K562 (cell line): ENCODE results near the gene ST6GAL1. TPM values are rescaled to one million over a fixed set of nuclear protein-coding genes. Genes with fewer than 3 reads are reported as not detected.

Experiments used
- ATAC-seq: fragments of 200-7000 bp; cut with Tn5 transposase; 3 replicates; pipeline ENCODE4 v1.9.1; 2020; ENCODE audit warnings: moderate library complexity
- BruUV-seq: library from RNA; stranded (reverse); fragments of 400-500 nt; replicated peaks from 2 replicates; lab custom pipeline; 2021; lab: Mats Ljungman, UMichigan
- CTCF ChIA-PET: fragments of 300-600 bp; formaldehyde crosslinking; extraction: SDS; loops from one replicate; lab custom pipeline; 2021; ENCODE audit warnings: low intra/inter-chr PET ratio; lab: Yijun Ruan, JAX
- POLR2A ChIA-PET: fragments of 300-600, 350-650 bp; sonication (Branson Sonifier 250); formaldehyde crosslinking; extraction: SDS; loops from one replicate; lab custom pipeline; 2021; ENCODE audit warnings: antibody characterized with exemption, inconsistent platforms; lab: Yijun Ruan, JAX
- DNase-seq, 4 experiments: peaks; one replicate each; pipeline versions ENCODE4 v3.0.0 to v3.0.0-alpha.2; 2011 to 2018; ENCODE audit warnings: low spot score in 3 of 4, mixed read lengths in 3 of 4; ENCODE audit errors: extremely low read depth in 1 of 4
- FAIRE-seq: peaks from 2 replicates; lab custom pipeline; 2011; peaks lifted over from hg19 to GRCh38; lab: Jason Lieb, UNC
- H2AFZ ChIP-seq: 2 replicates; pipeline ENCODE4 v1.6.0; 2011; ENCODE audit warnings: low read depth, low read length, control low read depth, inconsistent platforms
- H3K27ac ChIP-seq: fragments of 200-600 bp; 3 replicates; pipeline ENCODE4 v1.8.0; 2011; ENCODE audit warnings: low read depth, mild to moderate bottlenecking, control low read depth, inconsistent platforms, low read length, moderate library complexity, mixed read lengths; ENCODE audit errors: extremely low read depth
- H3K27me3 ChIP-seq, 2 experiments: fragments of 300-600 bp in 1 of 2; 2 replicates in 1 of 2; 3 replicates in 1 of 2; pipeline versions ENCODE4 v1.6.0 to v1.8.0; 2011; ENCODE audit warnings: inconsistent platforms in 2 of 2, low read length in 2 of 2, mild to moderate bottlenecking in 1 of 2, mixed read lengths in 1 of 2, moderate library complexity in 1 of 2; ENCODE audit not compliant: control insufficient read depth in 2 of 2, insufficient read depth in 2 of 2
- H3K36me3 ChIP-seq: fragments of 300-600 bp; 3 replicates; pipeline ENCODE4 v1.8.0; 2011; ENCODE audit warnings: mild to moderate bottlenecking, low read length, inconsistent platforms; ENCODE audit not compliant: control insufficient read depth, insufficient read depth
- H3K4me1 ChIP-seq, 2 experiments: fragments of 200-600 bp in 1 of 2; replicated peaks in 1 of 2; 2 replicates in 1 of 2; 3 replicates in 1 of 2; pipeline versions ENCODE4 v1.5.1 to v1.8.0; 2011; ENCODE audit warnings: inconsistent platforms in 2 of 2, low read length in 2 of 2, mild to moderate bottlenecking in 1 of 2, mixed read lengths in 1 of 2, moderate library complexity in 1 of 2; ENCODE audit not compliant: control insufficient read depth in 2 of 2, insufficient read depth in 2 of 2
- H3K4me2 ChIP-seq: 2 replicates; pipeline ENCODE4 v1.6.1; 2011; ENCODE audit warnings: low read length, control low read depth, inconsistent platforms, mixed read lengths; ENCODE audit not compliant: insufficient read depth
- H3K4me3 ChIP-seq: fragments of 200-600 bp; sonication (generic), shearing (Covaris generic); 2 replicates; pipeline ENCODE4 v1.5.1; 2016; ENCODE audit warnings: control low read depth, inconsistent platforms
- H3K79me2 ChIP-seq: fragments of 200-600 bp; 3 replicates; pipeline ENCODE4 v1.8.0; 2011; ENCODE audit warnings: low read length, inconsistent platforms; ENCODE audit not compliant: control insufficient read depth, insufficient read depth
- H3K9ac ChIP-seq, 2 experiments: 2 replicates each; pipeline versions ENCODE4 v1.6.0 to v1.6.1; 2011; ENCODE audit warnings: low read depth in 2 of 2, low read length in 2 of 2, control low read depth in 1 of 2, inconsistent platforms in 1 of 2, mild to moderate bottlenecking in 1 of 2, mixed read lengths in 1 of 2; ENCODE audit not compliant: insufficient read depth in 1 of 2
- H3K9me1 ChIP-seq: one replicate; pipeline ENCODE4 v1.6.0; 2011; ENCODE audit warnings: inconsistent platforms, mild to moderate bottlenecking, low read length, moderate library complexity; ENCODE audit not compliant: control insufficient read depth, insufficient read depth
- H3K9me3 ChIP-seq: replicated peaks from 2 replicates; pipeline ENCODE4 v1.5.1; 2011; ENCODE audit warnings: low read depth, low read length, inconsistent platforms; ENCODE audit not compliant: control insufficient read depth, insufficient read depth
- H4K20me1 ChIP-seq: replicated peaks from 2 replicates; pipeline ENCODE4 v1.6.1; 2011; ENCODE audit warnings: low read length, inconsistent platforms, mixed read lengths; ENCODE audit not compliant: control insufficient read depth, insufficient read depth
- FOXK1 ChIP-seq: sonication (generic); formaldehyde crosslinking; IDR thresholded peaks from 2 replicates; pipeline ENCODE4 v1.8.0; 2022; ENCODE audit warnings: missing genetic modification reagents, mild to moderate bottlenecking, borderline replicate concordance
- HDAC2 ChIP-seq: fragments of 450-650 bp; IDR thresholded peaks from 2 replicates; pipeline ENCODE4 v1.6.1; 2016; ENCODE audit warnings: mild to moderate bottlenecking
- KDM4B ChIP-seq, 2 experiments: fragments of 450-650 bp in 1 of 2; sonication (generic) in 1 of 2; IDR thresholded peaks; 2 replicates each; pipeline ENCODE4 v1.6.1; 2016 to 2017; ENCODE audit warnings: borderline replicate concordance in 2 of 2, antibody characterized with exemption in 1 of 2, low read depth in 1 of 2, mild to moderate bottlenecking in 1 of 2
- STAG1 ChIP-seq: sonication (generic); formaldehyde crosslinking; IDR thresholded peaks from 2 replicates; pipeline ENCODE4 v1.5.0; 2020; ENCODE audit warnings: missing genetic modification reagents, borderline replicate concordance
- ZNF140 ChIP-seq: fragments of 250-450 bp; sonication (Bioruptor Pico); IDR thresholded peaks from 2 replicates; pipeline ENCODE4 v1.8.0; 2021; ENCODE audit warnings: moderate library complexity, mild to moderate bottlenecking, inconsistent platforms
- ZNF764 ChIP-seq: fragments of 250-450 bp; sonication (Bioruptor Pico); IDR thresholded peaks from 2 replicates; pipeline ENCODE4 v1.4.0; 2020; ENCODE audit warnings: low read depth, mild to moderate bottlenecking, moderate library complexity
- WGBS: fragments of 100-300 bp; shearing (Covaris generic); methylation state at CpG from one replicate; pipeline ENCODE4 v1.1.6; 2016; ENCODE audit warnings: low coverage, mixed read lengths; ENCODE audit not compliant: insufficient coverage; ENCODE audit errors: missing lambda C conversion rate; 5-methylcytosine and 5-hydroxymethylcytosine counted together
- in situ Hi-C: fragments of 300-500 bp; cut with MboI; formaldehyde crosslinking; loops from 4 replicates; pipeline ENCODE4 v1.15.0; 2018; ENCODE audit warnings: inconsistent platforms, mixed read lengths
- intact Hi-C: fragments of 100-400 bp; cut with micrococcal nuclease; formaldehyde crosslinking; loops from 2 replicates; pipeline ENCODE4 v1.14.2; 2022
- polyA plus RNA-seq, 8 experiments: library from polyadenylated mRNA; depleted of rRNA in 4 of 8; stranded (reverse) in 5 of 8; unstranded in 3 of 8; fragments of >200 nt; fragmentation: Nextera tagmentation in 2 of 8; fragmentation: Illumina TruSeq in 1 of 8; extraction: Ambion mirVana in 2 of 8; extraction: Trizol in 1 of 8; gene quantifications; 2 replicates each; pipeline versions ENCODE4 v1.2.1 to v1.2.3, GENCODE V29; 2011 to 2014; ENCODE audit warnings: inconsistent platforms in 1 of 8, missing spikeins in 1 of 8
- total RNA-seq, 7 experiments: library from RNA; depleted of rRNA in 6 of 7; stranded (reverse); fragments of >200 nt in 6 of 7; fragmentation: Illumina TruSeq in 2 of 7; extraction: Trizol in 2 of 7; gene quantifications; 2 replicates each; pipeline versions ENCODE4 v1.2.1 to v1.2.3, GENCODE V29; 2011 to 2021; ENCODE audit warnings: low replicate concordance in 1 of 7
- TF ChIP-seq, protein P1 (sequence below): fragments of 450-650 bp; conservative IDR thresholded peaks from 2 replicates; pipeline ENCODE4 v1.6.1; 2016; ENCODE audit warnings: missing genetic modification characterization, low read depth, mild to moderate bottlenecking, missing compliant biosample characterization, moderate library complexity
- TF ChIP-seq, protein P2 (sequence below): IDR thresholded peaks from 2 replicates; pipeline ENCODE4 v1.6.1; 2016; ENCODE audit warnings: missing genetic modification characterization, missing compliant biosample characterization

Gene ST6GAL1
- total and polyA plus RNA-seq, 9 of the 15 experiments (the other 6 are each of a cell fraction or from before 2014, with no cell fraction given), result 31.9 to 145 (median 71.0) TPM

DNA sequence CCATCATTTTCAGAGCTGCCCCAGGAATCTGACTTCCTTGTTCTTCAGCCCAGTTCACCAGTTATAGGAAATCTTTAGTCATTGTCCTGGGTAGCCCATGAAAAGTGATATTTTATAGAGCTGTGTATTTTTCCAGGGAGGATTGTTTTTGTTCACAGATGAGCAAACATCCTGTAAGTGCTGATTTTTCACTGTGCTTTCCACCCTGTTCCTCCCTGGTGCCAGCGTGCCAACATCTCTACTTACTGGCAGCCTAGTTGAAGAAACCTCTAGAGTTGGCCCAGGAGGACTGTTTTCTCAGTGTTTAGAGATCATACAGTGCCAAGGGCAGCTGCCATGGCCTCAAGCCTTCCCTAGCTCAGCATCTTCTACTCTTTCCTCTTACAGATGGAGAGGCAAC, 41.3 kb downstream of the ST6GAL1 start:
- Histone ChIP-seq H3K9ac (no peak overlapping the region), H3K79me2 (no peaks in the 10 kb centered on the region), H3K9me1 (no peaks in the 10 kb centered on the region), H3K4me1 (peaks cover 0 to 3% of the 10 kb centered on the region in 2 experiments; a peak in 1 of 5 replicates), H3K4me2 (no peak overlapping the region), H3K4me3 (no peak overlapping the region), H3K27ac (no peak overlapping the region), H2AFZ (no peak overlapping the region), H3K36me3 (peaks cover 81% of the 10 kb centered on the region), H3K9me3 (no peaks in the 10 kb centered on the region), H3K27me3 (no peaks in the 10 kb centered on the region), H4K20me1 (peaks cover 6% of the 10 kb centered on the region; the same call in 1 of the 2 replicates)
- ATAC-seq, result no peak
- ChIA-PET POLR2A (interaction anchor here (0.6 to 1.2 kb wide), 2 partner anchors 14 to 59 kb away, joined by 3 to 4 read pairs; no protein-coding TSS in a partner anchor), CTCF (no interaction called here)
- WGBS, result 82% methylated on average over 1 of the region's 1 CpG
- no peak for FAIRE-seq
- intact Hi-C loops, result no loop called here
- TF ChIP-seq ZNF140 (CRISPR knock-in tag) (no peak), HDAC2 (no peak), ZNF764 (CRISPR knock-in tag) (no peak), STAG1 (CRISPR knock-in tag) (no peak), KDM4B (IDR thresholded peaks at IDR 0.05; ENCODE audit: borderline replicate concordance in 2 of 2, low read depth in 1 of 2) (no peak), FOXK1 (CRISPR knock-in tag) (no peak)
- TF ChIP-seq, protein P1, sequence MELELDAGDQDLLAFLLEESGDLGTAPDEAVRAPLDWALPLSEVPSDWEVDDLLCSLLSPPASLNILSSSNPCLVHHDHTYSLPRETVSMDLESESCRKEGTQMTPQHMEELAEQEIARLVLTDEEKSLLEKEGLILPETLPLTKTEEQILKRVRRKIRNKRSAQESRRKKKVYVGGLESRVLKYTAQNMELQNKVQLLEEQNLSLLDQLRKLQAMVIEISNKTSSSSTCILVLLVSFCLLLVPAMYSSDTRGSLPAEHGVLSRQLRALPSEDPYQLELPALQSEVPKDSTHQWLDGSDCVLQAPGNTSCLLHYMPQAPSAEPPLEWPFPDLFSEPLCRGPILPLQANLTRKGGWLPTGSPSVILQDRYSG (tag), result no peak
- TF ChIP-seq, protein P2, sequence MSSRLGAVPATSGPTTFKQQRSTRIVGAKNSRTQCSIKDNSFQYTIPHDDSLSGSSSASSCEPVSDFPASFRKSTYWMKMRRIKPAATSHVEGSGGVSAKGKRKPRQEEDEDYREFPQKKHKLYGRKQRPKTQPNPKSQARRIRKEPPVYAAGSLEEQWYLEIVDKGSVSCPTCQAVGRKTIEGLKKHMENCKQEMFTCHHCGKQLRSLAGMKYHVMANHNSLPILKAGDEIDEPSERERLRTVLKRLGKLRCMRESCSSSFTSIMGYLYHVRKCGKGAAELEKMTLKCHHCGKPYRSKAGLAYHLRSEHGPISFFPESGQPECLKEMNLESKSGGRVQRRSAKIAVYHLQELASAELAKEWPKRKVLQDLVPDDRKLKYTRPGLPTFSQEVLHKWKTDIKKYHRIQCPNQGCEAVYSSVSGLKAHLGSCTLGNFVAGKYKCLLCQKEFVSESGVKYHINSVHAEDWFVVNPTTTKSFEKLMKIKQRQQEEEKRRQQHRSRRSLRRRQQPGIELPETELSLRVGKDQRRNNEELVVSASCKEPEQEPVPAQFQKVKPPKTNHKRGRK (tag), result no peak
- no peak for DNase-seq
- no TSS peak for BruUV-seq
- in situ Hi-C loops, result no loop called here
